ENCODE data around the gene PVALEF.
"Not testable (repeated sequence)": the region's sequence is repeated elsewhere in the genome, so short reads cannot be mapped to it uniquely, and the experiment has no call there.

The PVALEF gene

DNA sequence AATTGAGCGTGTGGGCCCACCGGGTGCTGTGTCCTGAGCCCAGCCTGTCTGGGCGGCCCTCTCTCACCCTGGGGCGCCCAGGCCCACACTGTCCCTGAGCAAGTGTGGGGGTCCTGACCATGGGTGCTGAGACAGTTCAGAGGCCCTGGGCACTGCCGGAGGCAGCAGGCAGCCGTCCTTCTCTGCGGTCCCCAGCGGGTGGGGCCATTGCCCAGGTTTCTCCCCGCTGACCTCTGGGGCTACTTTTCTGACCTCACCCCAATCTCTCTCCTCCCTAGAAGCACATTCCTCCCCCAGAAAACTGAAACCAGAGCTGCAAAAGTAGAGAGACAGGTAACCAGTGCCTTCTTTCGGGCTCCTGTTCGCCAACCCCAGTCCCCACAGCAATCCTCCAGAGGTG, 36.0 kb upstream of the PVALEF start:
- no peak for DNase-seq

DNA sequence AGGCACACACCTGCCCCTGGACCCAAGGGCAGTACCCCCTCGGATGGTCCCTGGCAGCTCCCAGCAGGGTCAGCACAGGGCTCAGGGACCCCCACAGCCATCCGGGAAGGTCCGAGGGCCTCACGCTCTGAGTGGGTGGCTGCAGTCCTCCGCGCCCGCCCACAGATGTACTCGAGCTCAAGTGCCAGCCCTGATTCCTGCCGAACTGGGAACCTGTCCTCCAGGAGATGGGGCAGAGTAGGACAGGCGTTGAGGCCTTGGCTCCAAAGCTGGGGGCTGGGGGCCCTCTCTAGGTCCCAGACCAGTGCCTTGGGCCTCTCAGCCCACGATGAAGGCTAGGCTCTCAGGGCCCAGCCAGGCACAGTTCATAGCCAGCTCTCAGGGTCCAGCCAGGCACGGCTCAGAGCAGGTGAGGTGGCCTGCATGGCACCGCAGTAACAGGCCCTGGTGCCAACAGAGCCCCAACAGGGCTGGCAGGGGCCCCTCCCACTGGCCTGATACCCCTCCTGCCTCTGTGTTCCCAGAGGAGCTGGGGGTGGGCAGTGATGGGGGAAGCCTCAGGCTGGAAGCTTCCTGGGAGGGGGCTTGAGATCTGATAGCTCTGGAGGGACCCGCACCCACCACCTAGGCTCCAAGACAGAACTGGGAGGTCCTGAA, 35.5 kb upstream of the PVALEF start:
- no peak for DNase-seq

DNA sequence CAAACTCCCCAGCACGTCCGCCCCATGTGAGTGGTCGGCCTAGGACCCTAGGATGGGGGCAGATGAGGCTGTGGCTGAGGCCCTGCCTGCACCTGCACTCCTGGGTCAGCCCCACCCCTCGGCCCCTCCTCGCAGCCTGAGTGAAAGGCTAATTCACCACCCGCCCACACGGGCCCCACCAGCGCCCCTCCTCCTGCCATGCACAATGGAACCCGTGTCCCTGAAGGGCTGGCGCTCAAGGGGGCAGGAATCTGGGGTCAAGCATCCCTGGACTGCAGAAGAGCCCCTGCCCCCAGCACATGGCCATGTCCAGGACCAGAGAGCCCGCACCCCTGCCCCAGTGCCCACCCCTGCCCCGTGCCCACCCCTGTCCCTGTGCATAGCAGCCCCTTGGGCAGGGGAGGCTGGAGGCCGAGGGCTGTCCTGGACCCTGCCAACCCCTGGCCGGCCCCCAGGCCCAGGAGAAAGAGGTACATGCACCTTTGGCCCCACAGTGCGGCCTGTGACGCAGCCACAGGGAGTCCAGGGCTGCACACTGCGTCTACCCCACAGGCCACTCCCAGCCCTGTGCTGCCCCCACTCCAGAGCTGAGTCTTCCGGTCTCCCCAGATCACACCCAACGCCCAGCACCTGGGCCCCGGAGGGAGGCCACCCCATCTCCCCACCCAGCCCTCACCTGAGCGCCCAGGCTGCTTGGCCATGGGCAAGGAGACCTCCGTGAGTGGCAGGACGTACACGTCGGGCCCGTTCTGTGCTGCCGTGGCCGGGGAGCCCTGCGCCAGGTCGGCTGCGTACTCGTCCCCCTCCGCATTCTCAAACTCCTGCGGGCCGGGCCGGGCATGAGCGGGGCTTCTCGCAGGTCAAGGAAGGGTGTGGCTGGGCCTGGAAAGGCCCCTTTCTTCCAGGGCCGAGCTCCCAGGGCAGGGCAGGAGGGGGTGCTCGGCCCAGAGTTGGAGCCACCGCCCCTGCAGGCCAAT, 34.6 kb upstream of the PVALEF start:
- DNase-seq, result no peak

DNA sequence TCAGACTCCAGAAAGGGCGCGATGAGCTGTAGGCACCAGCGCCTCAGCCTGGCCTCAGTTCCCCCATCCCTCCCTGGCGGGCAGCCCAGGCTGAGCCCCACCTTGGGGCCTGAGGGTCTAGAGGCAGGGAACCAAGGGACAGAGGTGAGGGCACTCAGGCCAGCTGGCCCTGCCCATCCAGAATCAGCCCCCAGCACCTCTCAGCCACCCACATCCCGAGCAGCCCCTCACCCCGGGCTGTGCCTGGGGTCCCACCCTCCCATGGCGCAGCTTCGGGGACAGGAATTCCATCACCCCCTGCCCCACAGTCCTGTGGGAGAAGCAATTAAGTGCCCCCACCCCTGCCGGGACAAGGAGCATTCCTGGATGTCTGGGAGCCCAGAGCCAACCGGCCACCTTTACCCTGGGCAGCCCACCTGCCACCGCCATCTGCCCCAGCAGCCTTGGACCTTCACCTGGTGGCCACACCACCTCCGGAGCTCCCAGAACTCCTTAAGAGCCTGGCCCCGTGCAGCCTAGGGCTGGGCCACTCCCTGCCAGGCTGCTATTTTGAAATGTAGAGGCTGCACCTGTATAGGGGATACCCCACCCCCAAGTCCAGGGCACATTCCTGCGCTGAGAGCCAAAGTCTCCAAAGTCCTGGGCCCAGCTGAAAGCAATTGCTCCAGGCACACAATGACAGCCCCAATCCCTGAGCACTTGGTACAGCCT, 33.7 kb upstream of the PVALEF start:
- DNase-seq, result no peak

DNA sequence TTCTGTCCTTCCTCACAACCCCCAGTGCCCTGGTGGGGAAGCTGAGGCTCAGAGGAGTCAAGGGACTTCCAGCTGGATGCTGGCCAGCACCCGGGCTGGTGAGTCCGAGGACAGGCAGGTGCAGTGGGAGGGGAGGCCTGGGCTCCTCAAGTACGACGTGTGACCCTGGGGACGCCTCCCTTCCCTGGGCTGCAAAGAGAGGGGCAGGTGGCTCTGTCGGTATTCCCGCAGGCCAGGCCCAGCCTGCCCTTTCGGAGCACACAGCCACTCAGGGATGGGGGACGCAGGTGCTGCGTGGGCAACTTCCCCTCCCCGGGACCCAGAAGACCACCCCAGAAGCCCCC, 33.1 kb upstream of the PVALEF start:
- no peak for DNase-seq

DNA sequence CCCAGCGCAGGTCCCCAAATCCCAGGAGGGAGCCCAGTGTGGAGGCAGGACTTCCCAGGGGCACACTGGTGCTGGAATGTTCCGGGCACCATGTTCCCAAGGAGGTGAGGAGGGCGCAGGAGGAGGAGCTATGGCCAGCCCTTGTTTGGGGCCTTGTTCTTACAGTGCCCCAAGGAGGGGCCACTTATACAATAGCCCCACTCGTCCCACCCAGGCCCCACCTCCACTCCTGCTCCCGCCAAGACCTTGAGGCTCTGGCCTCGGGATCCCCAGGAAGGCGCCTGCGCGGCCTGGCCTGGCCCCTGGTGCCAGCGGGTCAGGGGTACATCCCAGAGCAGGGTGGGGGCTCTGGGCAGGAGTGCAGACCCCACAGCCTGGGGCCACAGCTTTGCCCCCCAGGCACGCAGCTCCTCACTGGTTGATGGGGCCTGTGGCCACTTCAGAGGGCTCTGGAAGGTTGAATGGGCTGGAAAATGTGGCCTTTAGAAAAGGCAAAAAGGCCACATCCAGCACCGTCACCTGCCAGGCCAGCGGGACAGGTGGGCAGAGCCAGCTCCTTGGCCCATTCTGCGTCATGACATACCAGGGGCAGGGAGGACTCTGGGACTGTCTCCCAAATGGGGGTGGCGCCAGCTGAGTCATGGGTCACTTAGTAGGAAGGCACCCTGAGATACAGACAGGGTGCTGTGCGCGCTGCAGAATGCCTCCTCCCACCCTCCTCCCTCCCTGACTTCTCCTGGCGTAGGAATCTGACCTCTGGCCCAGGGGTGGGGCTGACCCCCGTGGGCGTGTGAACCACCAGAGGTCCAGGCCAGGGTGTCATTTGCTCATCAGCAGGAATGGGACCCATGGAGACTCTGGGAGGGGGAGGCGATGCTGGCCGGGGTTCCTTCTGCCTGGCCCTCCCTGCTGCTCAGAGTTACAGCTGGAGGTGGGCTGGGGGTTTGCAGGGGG, 32.3 kb upstream of the PVALEF start:
- no peak for DNase-seq

DNA sequence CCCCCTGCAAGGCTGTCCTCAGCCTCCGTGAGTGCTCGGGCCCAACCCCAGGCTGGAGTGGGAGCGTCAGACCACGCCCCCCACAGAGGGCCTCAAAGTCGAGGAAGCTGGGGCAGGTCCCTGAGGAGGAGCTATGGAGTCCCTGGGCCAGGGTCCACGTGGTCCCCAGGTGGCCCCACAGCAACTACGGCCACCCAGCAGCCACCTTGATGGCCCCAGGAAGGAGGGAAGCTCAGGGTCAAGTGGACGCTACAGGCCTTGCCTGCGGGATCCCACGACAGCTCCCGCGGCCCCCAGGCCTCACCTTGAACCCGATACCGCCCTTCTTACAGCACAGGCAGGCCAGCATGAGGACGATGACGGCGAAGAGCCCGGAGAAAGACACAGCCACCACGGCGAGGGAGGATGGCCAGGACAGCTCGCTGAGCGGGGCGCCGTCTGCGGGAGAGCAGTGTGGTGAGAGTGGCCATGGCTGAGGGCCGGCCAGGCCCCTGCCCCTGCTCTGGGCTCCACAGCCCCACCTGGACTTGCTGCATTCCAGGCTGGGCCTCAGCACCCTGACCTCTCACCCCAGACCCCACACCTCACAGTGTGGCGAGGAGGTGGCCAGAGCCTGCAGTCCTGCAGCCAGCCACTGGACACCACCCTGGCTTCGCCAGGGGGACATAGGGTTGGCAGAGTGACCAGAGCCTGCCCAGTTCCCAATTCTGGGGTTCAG, 31.1 kb upstream of the PVALEF start:
- no peak for DNase-seq

DNA sequence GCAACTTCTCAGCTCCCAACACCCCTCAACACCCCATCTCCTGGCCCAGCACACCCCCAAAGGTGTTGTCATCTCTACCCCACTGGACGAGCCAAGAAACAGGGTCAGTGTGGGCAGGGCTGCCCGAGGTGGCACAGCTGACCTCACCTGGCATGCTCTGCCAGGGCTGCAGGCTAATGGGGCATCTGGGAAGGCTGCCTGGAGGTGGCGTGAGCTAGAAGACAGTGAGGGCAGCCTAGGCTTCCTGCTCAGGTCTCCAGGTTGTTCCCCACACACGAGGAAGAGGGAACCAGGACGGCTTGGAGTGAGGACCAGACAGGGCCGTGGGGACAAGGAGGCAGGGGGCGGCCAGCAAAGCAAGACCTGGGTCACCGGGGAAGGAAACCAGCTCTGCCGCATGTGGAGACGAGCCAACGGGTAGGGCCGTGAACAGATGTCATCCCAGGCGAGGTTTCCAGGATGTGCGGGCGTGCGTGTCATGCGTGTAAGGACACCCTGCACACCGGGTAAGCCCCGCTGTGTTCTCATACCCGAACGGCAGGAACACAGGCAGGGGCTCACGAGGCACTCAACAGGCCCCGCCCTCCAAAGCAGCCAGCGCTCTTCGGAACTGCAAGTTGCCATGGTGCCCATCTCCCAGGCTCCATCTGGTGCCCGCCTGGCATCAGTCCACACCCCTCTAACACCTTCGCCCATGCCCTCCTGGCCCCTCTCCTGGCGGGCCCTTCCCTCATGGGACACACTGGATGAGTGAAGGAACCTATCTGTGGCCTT, 29.6 kb upstream of the PVALEF start:
- DNase-seq, result no peak

DNA sequence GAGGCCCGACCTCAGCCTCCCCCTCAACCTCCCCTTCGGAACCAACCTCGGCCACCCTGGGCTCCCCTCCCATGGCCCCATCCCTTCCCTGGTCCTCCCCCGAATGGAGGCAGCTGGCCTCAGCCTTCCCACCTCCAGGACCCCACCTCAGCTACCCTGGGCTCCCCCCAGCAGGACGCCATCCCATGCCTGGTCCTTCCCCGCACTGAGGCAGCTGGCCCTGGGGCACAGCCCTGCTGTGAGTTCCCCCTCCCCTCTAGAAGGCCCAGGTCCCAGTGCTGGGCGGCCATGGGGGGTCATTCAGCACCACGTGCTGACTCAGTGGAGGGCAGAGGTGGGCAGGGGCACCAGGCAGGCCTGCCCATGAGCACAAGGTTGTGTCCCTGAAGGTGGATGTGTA, 28.9 kb upstream of the PVALEF start:
- no peak for DNase-seq

DNA sequence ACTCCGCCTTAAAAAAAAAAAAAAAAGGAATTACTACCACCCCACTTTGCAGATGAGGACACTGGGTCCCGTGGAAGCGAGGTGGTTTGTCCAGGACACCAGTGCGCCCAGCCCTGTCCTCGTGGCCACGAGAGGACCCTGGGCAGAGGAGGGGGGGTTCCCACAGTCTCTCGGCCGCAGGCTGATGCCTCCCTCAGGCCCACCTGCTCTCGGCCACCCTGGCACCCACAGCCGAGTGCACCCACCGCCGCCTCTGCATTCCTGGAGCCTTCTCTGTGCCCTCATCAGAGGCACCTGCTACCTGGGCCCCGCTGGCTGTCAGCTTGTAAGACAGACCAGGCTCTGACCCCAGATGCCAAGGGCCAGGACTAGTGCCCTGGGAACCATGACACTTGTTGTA, 28.1 kb upstream of the PVALEF start:
- no peak for DNase-seq

DNA sequence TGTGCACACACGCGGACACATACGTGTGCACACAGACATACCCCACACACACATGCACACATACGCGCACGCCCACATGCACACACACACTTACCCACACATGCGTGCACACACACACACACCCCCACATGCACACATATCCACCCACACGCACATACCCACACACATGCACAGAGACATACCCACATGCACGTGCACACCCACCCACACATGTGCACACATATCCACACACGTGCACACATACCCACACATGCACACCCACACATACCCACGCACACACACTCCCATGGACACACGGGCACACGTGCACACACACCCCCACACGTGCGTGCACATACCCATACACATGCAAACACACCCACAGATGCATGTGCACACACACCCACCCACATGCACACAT, 27.2 kb upstream of the PVALEF start:
- DNase-seq, result no peak

DNA sequence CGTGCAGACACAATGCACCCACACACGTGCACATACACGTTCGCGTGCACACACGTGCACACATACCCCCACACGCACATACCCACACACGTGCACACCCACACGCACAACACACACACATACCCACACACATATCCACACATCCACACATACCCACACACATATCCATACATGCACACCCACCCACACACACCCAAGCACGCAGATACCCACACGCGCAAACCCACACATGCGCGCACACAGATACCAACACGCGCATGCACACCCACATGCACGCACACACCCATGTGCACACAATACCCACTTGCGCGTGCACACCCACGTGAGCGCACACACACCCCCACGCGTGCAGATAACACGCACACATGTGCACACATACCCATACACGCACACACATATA, 26.8 kb upstream of the PVALEF start:
- no peak for DNase-seq

DNA sequence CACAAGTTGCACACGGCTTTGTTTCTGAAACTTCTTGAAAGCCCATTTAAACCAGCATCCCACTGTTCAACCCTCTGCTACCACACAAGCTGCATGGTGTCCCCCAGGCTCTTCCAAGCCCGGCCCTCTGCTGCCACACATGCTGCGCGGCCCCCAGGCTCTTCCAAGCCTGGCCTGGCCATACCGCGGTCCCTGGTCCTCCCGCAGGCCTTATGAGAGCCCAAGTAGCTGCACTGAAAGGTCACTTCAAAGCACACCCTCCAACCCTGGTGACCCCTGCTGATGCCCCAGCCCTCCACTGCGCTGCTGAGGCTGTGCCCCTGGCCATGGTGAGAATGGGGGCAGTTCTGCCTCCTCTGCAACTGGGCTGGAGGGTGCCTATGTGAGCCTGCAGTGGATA, 25.9 kb upstream of the PVALEF start:
- DNase-seq, result no peak

DNA sequence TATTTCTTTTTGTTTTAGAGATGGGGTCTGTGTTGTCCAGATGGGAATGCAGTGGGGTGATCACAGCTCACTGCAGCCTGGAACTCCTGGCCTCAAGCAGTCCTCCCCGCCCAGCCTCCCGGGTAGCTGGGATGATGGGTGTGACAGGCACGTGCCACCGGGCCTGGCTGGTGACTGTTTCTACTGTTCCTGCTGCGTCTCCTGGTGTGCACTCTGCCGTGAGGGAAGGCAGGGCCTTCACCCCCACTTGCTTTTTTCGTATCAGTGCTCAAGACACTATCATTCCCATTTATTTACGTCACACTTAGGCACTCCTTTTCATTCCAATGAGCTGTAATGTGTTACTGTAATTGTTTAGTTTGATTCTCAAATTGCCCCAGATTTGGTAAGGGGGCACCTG, 25.3 kb upstream of the PVALEF start:
- DNase-seq, result no peak

DNA sequence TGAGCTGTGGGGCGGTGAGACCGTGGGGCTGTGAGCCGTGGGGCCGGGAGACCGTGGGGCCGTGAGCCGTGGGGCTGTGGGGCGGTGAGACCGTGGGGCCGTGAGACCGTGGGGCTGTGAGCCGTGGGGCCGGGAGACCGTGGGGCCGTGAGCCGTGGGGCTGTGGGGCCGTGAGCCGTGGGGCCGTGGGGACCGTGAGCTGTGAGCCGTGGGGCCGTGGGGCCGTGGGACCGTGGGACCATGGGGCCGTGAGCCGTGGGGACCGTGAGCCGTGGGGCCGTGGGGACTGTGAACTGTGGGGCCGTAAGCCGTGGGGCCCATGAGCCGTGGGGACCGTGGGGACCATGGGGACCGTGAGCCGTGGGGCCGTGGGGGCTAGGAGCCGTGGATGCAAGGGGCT, 24.6 kb upstream of the PVALEF start:
- no peak for DNase-seq

DNA sequence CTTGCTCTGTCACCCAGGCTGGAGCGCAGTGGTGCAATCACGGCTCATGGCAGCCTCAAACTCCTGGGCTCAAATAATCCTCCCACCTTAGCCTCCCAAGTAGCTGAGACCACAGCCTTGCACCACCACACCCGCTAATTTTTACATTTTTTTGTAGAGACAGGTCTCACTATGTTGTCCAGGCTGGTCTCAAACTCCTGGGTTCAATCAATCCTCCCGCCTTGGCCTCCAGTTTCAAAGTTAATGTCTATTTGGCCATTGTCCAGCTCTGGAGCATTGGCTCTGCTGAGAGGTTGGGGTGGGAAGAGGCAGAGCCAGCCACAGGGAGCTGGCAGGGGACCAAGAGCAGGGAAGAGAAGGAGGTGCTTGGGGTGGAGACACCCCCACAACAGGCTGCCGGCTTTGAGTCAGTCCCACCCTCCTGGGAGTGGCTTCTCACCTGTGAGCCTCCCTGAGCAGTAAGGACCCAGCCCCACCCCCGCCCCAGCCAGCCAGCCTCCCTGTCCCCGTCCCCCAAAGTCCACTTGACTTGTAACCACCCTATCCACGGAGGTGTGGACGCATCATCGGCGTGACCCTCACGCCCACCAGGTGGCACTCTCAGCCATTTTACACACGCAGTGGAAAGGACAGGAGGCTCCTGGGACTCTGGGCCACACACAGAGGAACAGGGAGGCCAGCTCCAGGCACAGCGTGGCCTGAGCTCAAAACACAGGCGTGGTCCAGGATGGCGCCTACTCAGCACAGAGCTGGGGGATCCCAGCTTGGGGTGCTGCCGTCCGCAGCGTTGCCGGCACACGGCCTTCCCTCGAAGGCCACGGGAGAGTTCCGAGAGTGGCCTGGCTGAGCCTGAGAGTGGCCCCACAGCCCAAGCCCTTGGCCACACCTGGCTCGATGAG, 22.8 kb upstream of the PVALEF start:
- DNase-seq, result peak; percentile 65

DNA sequence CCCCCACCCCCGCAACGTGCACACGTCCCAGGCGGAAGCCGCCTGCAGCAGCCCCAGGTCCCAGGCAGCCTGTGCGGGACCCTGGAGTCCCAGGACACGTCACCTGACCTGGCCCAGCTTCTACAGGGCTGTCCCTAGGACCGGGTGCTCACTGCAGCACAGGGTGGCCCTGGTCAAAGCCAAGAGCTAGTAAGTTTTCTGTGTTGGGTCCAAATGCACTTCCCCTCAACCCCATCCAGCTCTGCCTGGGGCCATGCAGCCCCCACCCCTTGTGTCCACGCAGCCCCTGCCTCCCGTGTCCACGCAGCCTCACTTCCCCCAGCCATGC, 22.1 kb upstream of the PVALEF start:
- no peak for DNase-seq

DNA sequence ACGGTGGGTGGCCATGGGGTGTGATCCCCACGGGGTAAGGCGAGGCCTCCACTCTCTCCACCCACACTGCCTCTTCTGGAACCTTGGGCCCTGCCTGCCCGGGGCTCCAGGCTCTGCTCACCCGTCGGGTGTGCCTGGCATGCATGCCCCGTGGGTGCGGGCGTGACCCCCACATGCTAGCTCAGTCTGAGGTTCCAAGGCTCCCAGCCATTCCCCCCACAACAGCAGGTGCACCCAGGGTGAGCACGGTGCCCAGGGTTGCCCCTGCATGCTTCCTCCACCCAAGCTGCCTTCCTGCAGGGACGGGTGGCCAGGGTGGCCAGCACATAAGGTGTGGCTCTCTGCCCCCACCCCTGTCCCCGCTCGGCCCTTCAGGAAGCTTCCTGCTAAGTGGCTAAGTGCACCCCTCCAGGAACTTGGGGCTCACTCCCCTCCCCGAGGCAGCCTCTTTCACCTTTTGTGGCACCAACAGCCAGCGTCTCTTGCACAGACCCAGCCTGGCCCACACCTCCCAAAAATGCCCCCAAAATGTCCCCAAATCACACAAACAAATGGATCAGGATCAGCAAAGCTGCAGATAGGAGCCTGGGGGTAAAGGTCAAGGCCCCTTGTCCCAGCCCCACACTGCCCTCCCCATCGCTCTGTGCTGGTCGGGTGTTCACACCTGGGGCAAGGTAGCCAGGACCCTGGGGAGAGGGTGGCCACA, 21.4 kb upstream of the PVALEF start:
- no peak for DNase-seq

DNA sequence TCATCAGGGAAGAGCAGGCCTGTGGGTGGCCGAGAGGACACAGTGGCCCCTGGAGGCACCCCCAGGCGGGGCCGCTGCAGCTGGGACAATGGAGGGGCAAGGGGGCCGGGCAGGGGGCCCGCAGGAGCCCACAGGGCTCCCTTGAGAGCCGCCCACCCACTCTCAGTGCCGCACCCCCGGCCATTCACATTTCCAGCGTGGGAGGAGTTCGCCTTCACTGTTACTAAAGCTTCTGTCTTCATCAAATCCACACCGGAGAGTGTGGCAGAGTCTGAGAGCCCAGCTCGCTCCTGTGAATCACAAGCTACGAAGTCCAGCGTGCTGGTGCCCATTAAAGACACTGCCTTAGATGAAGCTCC, 20.9 kb upstream of the PVALEF start:
- no peak for DNase-seq

DNA sequence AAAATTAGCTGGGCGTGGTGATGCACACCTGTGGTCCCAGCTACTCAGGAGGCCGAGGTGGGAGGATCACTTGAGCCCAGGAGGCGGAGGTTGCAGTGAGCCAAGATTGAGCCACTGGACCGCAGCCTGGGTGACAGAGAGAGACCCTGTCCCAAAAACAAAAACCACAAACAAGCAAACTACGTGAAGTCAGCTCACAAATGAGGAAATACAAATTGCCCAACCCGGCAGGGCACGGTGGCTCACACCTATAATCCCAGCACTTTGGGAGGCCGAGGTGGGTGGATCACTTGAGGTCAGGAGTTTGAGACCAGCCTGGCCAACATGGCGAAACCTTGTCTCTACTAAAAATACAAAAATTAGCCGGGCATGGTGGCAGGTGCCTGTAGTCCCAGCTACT, 19.1 kb upstream of the PVALEF start:
- not testable (repeated sequence) for DNase-seq
